ENCODE data around the gene ANO8. TPM values are rescaled to one million over a fixed set of nuclear protein-coding genes. Genes with fewer than 3 reads are reported as not detected.

The ANO8 gene
- total and polyA plus RNA-seq, 2 of the 13 experiments (the other 11 are each of a cell fraction or from before 2014, with no cell fraction given) = 1.8 to 3.5 TPM

- 0 out of 2 replicates have a peak, but pooled peaks have one; percentile 19 for TF ChIP-seq ZHX2 (IDR thresholded peaks at IDR 0.05; ENCODE audit: low read depth)
- no peak for TF ChIP-seq ZHX2 (CRISPR knock-in tag; IDR thresholded peaks at IDR 0.05; ENCODE audit: borderline replicate concordance)
- peak; percentile 20; the same call in 1 of the 2 replicates for TF ChIP-seq MEIS2 (CRISPR knock-in tag; IDR thresholded peaks at IDR 0.05)
- TF ChIP-seq HHEX (CRISPR knock-in tag; IDR thresholded peaks at IDR 0.05) = no peak
- TF ChIP-seq ZSCAN20 (CRISPR knock-in tag; IDR thresholded peaks at IDR 0.05; ENCODE audit: borderline replicate concordance) = no peak
- TF ChIP-seq SCMH1 (CRISPR knock-in tag; IDR thresholded peaks at IDR 0.05; ENCODE audit: borderline replicate concordance) = no peak
- no peak for TF ChIP-seq NFATC3 (CRISPR knock-in tag; IDR thresholded peaks at IDR 0.05)
- TF ChIP-seq TAF1 (CRISPR knock-in tag; IDR thresholded peaks at IDR 0.05) = peak; percentile 73
- TF ChIP-seq KLF12 (CRISPR knock-in tag; IDR thresholded peaks at IDR 0.05; ENCODE audit: borderline replicate concordance) = 0 out of 2 replicates have a peak, but pooled peaks have one; percentile 14
- peak; percentile 76 for TF ChIP-seq POLR2AphosphoS5 (IDR thresholded peaks at IDR 0.05; ENCODE audit: low read depth, low read length)
- peak; percentile 98 for TF ChIP-seq SOX13 (IDR thresholded peaks at IDR 0.05)
- no peak for TF ChIP-seq SOX13 (CRISPR knock-in tag; conservative IDR thresholded peaks at IDR 0.05 in 1 of 2, IDR thresholded peaks at IDR 0.05 in 1 of 2)
- peak; percentile 62 to 89; a peak in 3 of 4 replicates for TF ChIP-seq NR2F1 (CRISPR knock-in tag; IDR thresholded peaks at IDR 0.05)
- peak; percentile 62; the same call in 1 of the 2 replicates for TF ChIP-seq ZNF142 (CRISPR knock-in tag; IDR thresholded peaks at IDR 0.05)
- TF ChIP-seq CC2D1A (CRISPR knock-in tag; IDR thresholded peaks at IDR 0.05) = no peak
- TF ChIP-seq ZNF550 (CRISPR knock-in tag; IDR thresholded peaks at IDR 0.05; ENCODE audit: borderline replicate concordance) = no peak
- peak; percentile 58; the same call in 1 of the 2 replicates for TF ChIP-seq ZBTB20 (CRISPR knock-in tag; IDR thresholded peaks at IDR 0.05; ENCODE audit: borderline replicate concordance, low read depth)
- peak; percentile 85 for TF ChIP-seq CREM (IDR thresholded peaks at IDR 0.05)
- TF ChIP-seq CREM (CRISPR knock-in tag; IDR thresholded peaks at IDR 0.05) = no peak
These were observed 25.3 kb downstream of the ANO8 start, which contains the start of gene DDA1 (continued) for GRCh38 chr19:17309198-17309964.
